ENCODE measurements around the gene STMND1. TPM values are rescaled to one million over a fixed set of nuclear protein-coding genes. Genes with fewer than 3 reads are reported as not detected.

STMND1 gene
- polyA plus RNA-seq, 2 of the 4 experiments (the other 2 are of a cell fraction), result not detected

DNA sequence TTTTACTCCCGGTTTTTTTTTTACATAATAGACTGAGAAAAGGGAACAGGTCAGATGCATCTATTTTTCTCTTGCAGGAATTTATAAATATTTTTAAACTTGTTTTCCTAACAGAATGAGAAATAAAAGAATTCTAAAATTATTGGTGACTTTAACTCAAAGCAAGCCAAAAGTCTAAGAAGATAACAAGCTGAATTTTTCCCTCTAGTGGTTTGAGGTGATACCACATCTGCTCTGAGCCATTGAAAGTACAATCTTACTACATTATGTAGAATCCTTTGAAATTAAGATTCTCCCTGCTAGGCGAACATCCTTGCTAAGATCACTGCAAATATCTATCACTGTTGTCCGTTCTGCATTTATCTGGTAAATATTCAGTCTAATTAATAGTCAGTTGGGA is 10.7 kb upstream of the STMND1 start (continued):
- TF ChIP-seq, protein P1, sequence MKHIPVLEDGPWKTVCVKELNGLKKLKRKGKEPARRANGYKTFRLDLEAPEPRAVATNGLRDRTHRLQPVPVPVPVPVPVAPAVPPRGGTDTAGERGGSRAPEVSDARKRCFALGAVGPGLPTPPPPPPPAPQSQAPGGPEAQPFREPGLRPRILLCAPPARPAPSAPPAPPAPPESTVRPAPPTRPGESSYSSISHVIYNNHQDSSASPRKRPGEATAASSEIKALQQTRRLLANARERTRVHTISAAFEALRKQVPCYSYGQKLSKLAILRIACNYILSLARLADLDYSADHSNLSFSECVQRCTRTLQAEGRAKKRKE (CRISPR knock-in tag; IDR thresholded peaks at IDR 0.05; ENCODE audit: low read depth), result no peak
- TF ChIP-seq FOSB (CRISPR knock-in tag; IDR thresholded peaks at IDR 0.05), result no peak

GRCh38 chr6:17093686-17094085 is 8.2 kb upstream of the STMND1 start:
- Histone ChIP-seq H3K4me1 (no peaks in the 10 kb centered on the region; the same call in 2 of the 3 replicates), H3K27ac (no peak overlapping the region), H3K9me3 (peaks cover 5% of the 10 kb centered on the region; the same call in 1 of the 3 replicates), H3K4me3 (no peak overlapping the region), H3K4me2 (no peak overlapping the region)
- TF ChIP-seq CTCF (IDR thresholded peaks at IDR 0.05) (peak; percentile 23; the same call in 1 of the 3 replicates), RAD21 (conservative IDR thresholded peaks at IDR 0.05 in 1 of 2, IDR thresholded peaks at IDR 0.05 in 1 of 2) (peak in 1 of 2 experiments; percentile 37; a peak in 2 of 5 replicates)
- TF ChIP-seq, protein P2, sequence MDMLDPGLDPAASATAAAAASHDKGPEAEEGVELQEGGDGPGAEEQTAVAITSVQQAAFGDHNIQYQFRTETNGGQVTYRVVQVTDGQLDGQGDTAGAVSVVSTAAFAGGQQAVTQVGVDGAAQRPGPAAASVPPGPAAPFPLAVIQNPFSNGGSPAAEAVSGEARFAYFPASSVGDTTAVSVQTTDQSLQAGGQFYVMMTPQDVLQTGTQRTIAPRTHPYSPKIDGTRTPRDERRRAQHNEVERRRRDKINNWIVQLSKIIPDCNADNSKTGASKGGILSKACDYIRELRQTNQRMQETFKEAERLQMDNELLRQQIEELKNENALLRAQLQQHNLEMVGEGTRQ (IDR thresholded peaks at IDR 0.05), result no peak
- no peak for DNase-seq (ENCODE audit: low read depth in 1 of 2, low spot score in 1 of 2)
- POLR2A ChIA-PET, result no interaction called here
- CTCF ChIA-PET, result interaction anchor here (1.0 kb wide), 1 partner anchor 761 kb away, joined by 3 read pairs; no protein-coding TSS in a partner anchor
- ATAC-seq, result peak in 1 of 2 experiments; percentile 56; a peak in 2 of 6 replicates
- 28% methylated on average over 5 of the region's 5 CpGs for WGBS (ENCODE audit: missing lambda C conversion rate)
- no peak for FAIRE-seq

DNA sequence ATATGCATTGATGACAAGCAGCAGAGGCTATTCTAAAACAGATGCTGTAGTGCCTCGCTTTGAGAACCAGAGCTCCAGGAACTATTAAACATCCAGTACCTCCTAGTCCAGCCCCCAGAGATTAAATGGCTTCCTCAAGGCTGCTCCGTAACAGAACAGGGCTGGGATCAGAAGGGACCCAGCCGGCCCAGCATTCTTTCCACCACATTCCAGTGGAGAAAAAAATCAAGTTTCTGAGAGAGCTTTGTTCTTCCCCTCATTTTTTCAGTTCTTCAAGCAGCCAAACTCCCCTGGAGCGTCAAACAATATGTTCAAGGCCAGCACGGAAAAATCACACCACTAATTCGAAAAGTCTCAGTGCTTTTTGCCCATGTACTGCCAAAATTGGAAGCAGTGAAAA is 5.8 kb upstream of the STMND1 start:
- ATAC-seq (no peak), DNase-seq (ENCODE audit: low read depth in 1 of 2, low spot score in 1 of 2) (no peak), FAIRE-seq (no peak)
- Histone ChIP-seq H3K4me2 (no peak overlapping the region), H3K4me1 (no peaks in the 10 kb centered on the region; the same call in 2 of the 3 replicates), H3K9me3 (no peaks in the 10 kb centered on the region), H3K27ac (no peak overlapping the region), H3K4me3 (no peak overlapping the region)
- CTCF ChIA-PET, result interaction anchor here (1.0 to 2.2 kb wide), 2 partner anchors 10 to 12 kb away, joined by 3 to 11 read pairs; no protein-coding TSS in a partner anchor
- POLR2A ChIA-PET, result no interaction called here
- TF ChIP-seq CHD2 (IDR thresholded peaks at IDR 0.05; ENCODE audit: low read length, partially characterized antibody) (no peak), PHF8 (IDR thresholded peaks at IDR 0.05; ENCODE audit: borderline replicate concordance, low read depth) (no peak), ZSCAN20 (CRISPR knock-in tag; IDR thresholded peaks at IDR 0.05) (no peak)
- WGBS (ENCODE audit: missing lambda C conversion rate), result 69% methylated on average over 6 of the region's 6 CpGs

DNA sequence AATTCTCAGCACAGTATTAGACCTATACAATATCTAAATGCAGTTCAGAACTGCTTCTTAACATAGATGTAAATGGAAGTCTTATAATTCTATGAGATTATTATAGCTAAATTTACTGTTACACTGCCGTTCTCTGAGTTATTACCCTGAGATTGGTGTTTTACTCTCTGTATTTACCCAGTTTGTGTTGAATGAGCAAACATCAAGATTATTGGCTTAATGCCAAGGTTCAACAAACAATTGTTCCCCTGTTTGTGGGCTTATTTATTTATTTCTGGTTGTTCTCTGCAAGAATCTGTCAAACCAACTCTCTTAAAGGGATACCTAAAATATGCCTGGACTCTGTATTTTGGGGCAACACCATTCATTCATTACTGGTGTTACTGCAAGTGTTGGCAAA is 5.2 kb upstream of the STMND1 start:
- 9% methylated on average over 1 of the region's 1 CpG for WGBS (ENCODE audit: missing lambda C conversion rate)
- FAIRE-seq (no peak), DNase-seq (ENCODE audit: low read depth in 1 of 2, low spot score in 1 of 2) (no peak)

DNA sequence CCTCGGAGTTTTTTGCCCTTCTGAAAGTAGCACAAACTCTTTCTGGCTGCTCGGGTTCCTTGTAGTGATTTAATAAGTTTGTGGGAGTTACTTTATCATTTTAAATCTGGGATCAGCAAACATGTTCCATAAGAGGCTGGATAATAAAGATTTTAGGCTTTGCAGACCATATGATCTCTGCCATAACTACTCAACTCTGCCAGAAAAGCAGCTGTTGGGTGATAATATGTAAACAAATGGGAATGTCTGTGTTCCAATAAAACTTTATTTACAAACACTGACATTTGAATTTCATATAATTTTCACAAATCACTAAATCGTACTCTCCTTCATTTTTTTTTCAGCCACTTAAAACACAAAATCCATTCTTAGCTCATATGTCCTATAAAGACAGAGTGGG is 3.9 kb upstream of the STMND1 start:
- ChIA-PET POLR2A (no interaction called here), CTCF (no interaction called here)
- Histone ChIP-seq H3K4me2 (no peak overlapping the region), H3K9me3 (no peaks in the 10 kb centered on the region), H3K4me1 (no peaks in the 10 kb centered on the region; the same call in 2 of the 3 replicates), H3K27ac (no peak overlapping the region), H3K4me3 (no peak overlapping the region)
- FAIRE-seq (no peak), DNase-seq (ENCODE audit: low read depth in 1 of 2, low spot score in 1 of 2) (no peak), ATAC-seq (no peak)
- 35% methylated on average over 3 of the region's 3 CpGs for WGBS (ENCODE audit: missing lambda C conversion rate)
- TF ChIP-seq FOSB (CRISPR knock-in tag; IDR thresholded peaks at IDR 0.05), result no peak
- TF ChIP-seq, protein P3, sequence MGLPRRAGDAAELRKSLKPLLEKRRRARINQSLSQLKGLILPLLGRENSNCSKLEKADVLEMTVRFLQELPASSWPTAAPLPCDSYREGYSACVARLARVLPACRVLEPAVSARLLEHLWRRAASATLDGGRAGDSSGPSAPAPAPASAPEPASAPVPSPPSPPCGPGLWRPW (IDR thresholded peaks at IDR 0.05), result no peak
- TF ChIP-seq CHD2 (IDR thresholded peaks at IDR 0.05; ENCODE audit: low read length, partially characterized antibody), result no peak
- TF ChIP-seq KDM5A (IDR thresholded peaks at IDR 0.05), result no peak
- TF ChIP-seq TP53 (CRISPR knock-in tag; IDR thresholded peaks at IDR 0.05), result no peak
- TF ChIP-seq RAD21 (conservative IDR thresholded peaks at IDR 0.05 in 1 of 2, IDR thresholded peaks at IDR 0.05 in 1 of 2), result no peak
- no peak for TF ChIP-seq EP300 (IDR thresholded peaks at IDR 0.05)
- no peak for TF ChIP-seq MAFK (IDR thresholded peaks at IDR 0.05; ENCODE audit: partially characterized antibody)
- no peak for TF ChIP-seq NR3C1 (IDR thresholded peaks at IDR 0.05)
- TF ChIP-seq, protein P1 (CRISPR knock-in tag; IDR thresholded peaks at IDR 0.05; ENCODE audit: low read depth), result no peak
- no peak for TF ChIP-seq CTCF (IDR thresholded peaks at IDR 0.05)
- no peak for TF ChIP-seq KDM1A (IDR thresholded peaks at IDR 0.05; ENCODE audit: low read depth)
- TF ChIP-seq BCL3 (IDR thresholded peaks at IDR 0.05), result no peak

More for the DNA sequence above, 5.2 kb upstream of the STMND1 start:
- H3K9me3 ChIP-seq, result no peaks in the 10 kb centered on the region
- H3K4me3 ChIP-seq, result no peak overlapping the region
- ATAC-seq, result no peak
- no peaks in the 10 kb centered on the region; the same call in 2 of the 3 replicates for H3K4me1 ChIP-seq
- H3K4me2 ChIP-seq, result no peak overlapping the region
- ChIA-PET POLR2A (no interaction called here), CTCF (interaction anchor here (1.0 to 2.2 kb wide), 2 partner anchors 11 to 12 kb away, joined by 3 to 11 read pairs; no protein-coding TSS in a partner anchor)
- H3K27ac ChIP-seq, result no peak overlapping the region
- TF ChIP-seq CBX8 (IDR thresholded peaks at IDR 0.05) (no peak), HOXB5 (CRISPR knock-in tag; IDR thresholded peaks at IDR 0.05) (no peak)
